ENCODE results near the gene TPST1.

- TF ChIP-seq SP1 (IDR thresholded peaks at IDR 0.05) (no peak), TARDBP (IDR thresholded peaks at IDR 0.05) (no peak), CTBP1 (IDR thresholded peaks at IDR 0.05; ENCODE audit: borderline replicate concordance) (no peak), HDGF (IDR thresholded peaks at IDR 0.05; ENCODE audit: borderline replicate concordance) (no peak), FOXA1 (IDR thresholded peaks at IDR 0.05) (no peak), FOXM1 (IDR thresholded peaks at IDR 0.05; ENCODE audit: borderline replicate concordance) (no peak), FOXK2 (IDR thresholded peaks at IDR 0.05) (no peak), BHLHE40 (IDR thresholded peaks at IDR 0.05; ENCODE audit: borderline replicate concordance) (no peak), SUZ12 (IDR thresholded peaks at IDR 0.05) (no peak)
These were observed 56.8 kb downstream of the TPST1 start for GRCh38 chr7:66261941-66262340.
